ENCODE data around the gene EXOC7. TPM values are rescaled to one million over a fixed set of nuclear protein-coding genes. Genes with fewer than 3 reads are reported as not detected.

The EXOC7 gene
- total and polyA plus RNA-seq, 2 of the 4 experiments (the other 2 are of a cell fraction): 85.9 to 118 TPM

DNA sequence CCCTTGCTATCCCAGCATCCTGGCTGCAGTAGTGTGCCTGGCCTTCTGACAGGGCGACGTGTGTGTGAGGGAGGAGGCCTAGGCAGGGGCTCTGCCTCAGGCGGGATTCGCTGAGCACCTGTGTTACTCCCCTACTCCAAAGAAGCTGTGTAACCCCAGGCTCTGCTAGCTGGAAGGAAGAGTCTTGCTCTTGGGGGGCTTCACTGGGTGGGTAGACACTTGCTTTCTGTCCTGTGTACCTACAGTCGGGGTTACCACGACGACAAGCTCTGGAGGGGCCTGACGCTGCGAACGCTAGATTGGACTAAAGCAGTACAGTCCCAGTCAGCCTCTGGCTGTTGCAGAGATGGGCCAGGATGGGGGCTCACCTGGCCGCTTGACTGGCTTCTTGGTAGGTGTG is 9.5 kb downstream of the EXOC7 start:
- POLR2A ChIA-PET (ENCODE audit: unreplicated experiment): no interaction called here
- no peak overlapping the region for H3K27ac ChIP-seq (ENCODE audit: insufficient read depth, low read length)

More for the DNA sequence above, 9.5 kb downstream of the EXOC7 start:
- H3K27me3 ChIP-seq (ENCODE audit: control insufficient read depth, insufficient read depth, low read length): no peaks in the 10 kb centered on the region
- H2BK20ac ChIP-seq (ENCODE audit: low read depth, low read length): no peak overlapping the region
- no peaks in the 10 kb centered on the region for H3K9me3 ChIP-seq (ENCODE audit: control insufficient read depth, insufficient read depth, low read length)
- no peak overlapping the region for H2BK5ac ChIP-seq (ENCODE audit: low read depth, low read length, poor library complexity, severe bottlenecking)
- no peak overlapping the region for H4K5ac ChIP-seq (ENCODE audit: low read depth, low read length)
- no peaks in the 10 kb centered on the region; the same call in 1 of the 2 replicates for H4K20me1 ChIP-seq (ENCODE audit: insufficient read depth, low read length)
- H3K9ac ChIP-seq (ENCODE audit: low read depth, low read length): no peak overlapping the region
- H2AK9ac ChIP-seq (replicated peaks; ENCODE audit: low read depth, low read length, poor library complexity): peak overlapping the region; percentile 28
- DNase-seq (no peak), ATAC-seq (ENCODE audit: low read depth) (no peak)
- H3K36me3 ChIP-seq (ENCODE audit: control insufficient read depth, insufficient read depth, low read length): peaks cover 62% of the 10 kb centered on the region
- no CpG with 5 or more reads among the region's 11 CpGs for WGBS, 2 experiments (ENCODE audit: extremely low coverage in 2 of 2, insufficient read length in 1 of 2)
- no peak overlapping the region for H3K23ac ChIP-seq (ENCODE audit: low read depth, low read length)
- peaks cover 5 to 20% of the 10 kb centered on the region in 2 experiments; a peak in 3 of 4 replicates for H3K79me1 ChIP-seq (ENCODE audit: low read depth in 1 of 2, low read length in 2 of 2)
- H3K4me3 ChIP-seq (ENCODE audit: insufficient read depth, low read depth, low read length): no peak overlapping the region
- in situ Hi-C loops (cut with MboI; ENCODE audit: low sequenced_read_pairs): no loop called here
- no peak overlapping the region for H3K4ac ChIP-seq (ENCODE audit: low read depth, low read length)
- intact Hi-C loops (cut with micrococcal nuclease): no loop called here
- H4K8ac ChIP-seq (ENCODE audit: low read depth in 2 of 2, low read length in 2 of 2): no peak overlapping the region
- no peak overlapping the region for H3K14ac ChIP-seq (replicated peaks; ENCODE audit: low read depth, low read length)
- H2AFZ ChIP-seq (replicated peaks; ENCODE audit: low read length, poor library complexity): no peak overlapping the region
- CTCF ChIA-PET: no interaction called here
- TF ChIP-seq RCOR1 (IDR thresholded peaks at IDR 0.05; ENCODE audit: insufficient replicate concordance, low read length) (no peak), CEBPB (IDR thresholded peaks at IDR 0.05; ENCODE audit: low read depth, low read length) (no peak), MAFK (IDR thresholded peaks at IDR 0.05; ENCODE audit: low read depth, low read length) (no peak), RAD21 (IDR thresholded peaks at IDR 0.05; ENCODE audit: low read length) (no peak), MXI1 (IDR thresholded peaks at IDR 0.05; ENCODE audit: borderline replicate concordance, low read depth, low read length) (no peak), MAZ (IDR thresholded peaks at IDR 0.05; ENCODE audit: borderline replicate concordance, low read depth, low read length) (no peak), FOS (IDR thresholded peaks at IDR 0.05; ENCODE audit: low read depth, low read length) (no peak), RFX5 (IDR thresholded peaks at IDR 0.05; ENCODE audit: low read depth, low read length) (no peak), NFE2L2 (IDR thresholded peaks at IDR 0.05; ENCODE audit: low read depth, low read length) (no peak), CHD1 (IDR thresholded peaks at IDR 0.05; ENCODE audit: low read depth, low read length) (no peak), BHLHE40 (IDR thresholded peaks at IDR 0.05; ENCODE audit: low read depth, low read length) (no peak), POLR2A (IDR thresholded peaks at IDR 0.05; ENCODE audit: low read depth, low read length) (no peak), SMC3 (IDR thresholded peaks at IDR 0.05; ENCODE audit: low read depth, low read length) (no peak)
- TF ChIP-seq, protein P1, sequence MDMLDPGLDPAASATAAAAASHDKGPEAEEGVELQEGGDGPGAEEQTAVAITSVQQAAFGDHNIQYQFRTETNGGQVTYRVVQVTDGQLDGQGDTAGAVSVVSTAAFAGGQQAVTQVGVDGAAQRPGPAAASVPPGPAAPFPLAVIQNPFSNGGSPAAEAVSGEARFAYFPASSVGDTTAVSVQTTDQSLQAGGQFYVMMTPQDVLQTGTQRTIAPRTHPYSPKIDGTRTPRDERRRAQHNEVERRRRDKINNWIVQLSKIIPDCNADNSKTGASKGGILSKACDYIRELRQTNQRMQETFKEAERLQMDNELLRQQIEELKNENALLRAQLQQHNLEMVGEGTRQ (IDR thresholded peaks at IDR 0.05; ENCODE audit: low read depth, low read length): no peak
- TF ChIP-seq, protein P2, sequence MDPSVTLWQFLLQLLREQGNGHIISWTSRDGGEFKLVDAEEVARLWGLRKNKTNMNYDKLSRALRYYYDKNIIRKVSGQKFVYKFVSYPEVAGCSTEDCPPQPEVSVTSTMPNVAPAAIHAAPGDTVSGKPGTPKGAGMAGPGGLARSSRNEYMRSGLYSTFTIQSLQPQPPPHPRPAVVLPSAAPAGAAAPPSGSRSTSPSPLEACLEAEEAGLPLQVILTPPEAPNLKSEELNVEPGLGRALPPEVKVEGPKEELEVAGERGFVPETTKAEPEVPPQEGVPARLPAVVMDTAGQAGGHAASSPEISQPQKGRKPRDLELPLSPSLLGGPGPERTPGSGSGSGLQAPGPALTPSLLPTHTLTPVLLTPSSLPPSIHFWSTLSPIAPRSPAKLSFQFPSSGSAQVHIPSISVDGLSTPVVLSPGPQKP (IDR thresholded peaks at IDR 0.05; ENCODE audit: borderline replicate concordance, low read depth, low read length): no peak
- TF ChIP-seq, protein P3, sequence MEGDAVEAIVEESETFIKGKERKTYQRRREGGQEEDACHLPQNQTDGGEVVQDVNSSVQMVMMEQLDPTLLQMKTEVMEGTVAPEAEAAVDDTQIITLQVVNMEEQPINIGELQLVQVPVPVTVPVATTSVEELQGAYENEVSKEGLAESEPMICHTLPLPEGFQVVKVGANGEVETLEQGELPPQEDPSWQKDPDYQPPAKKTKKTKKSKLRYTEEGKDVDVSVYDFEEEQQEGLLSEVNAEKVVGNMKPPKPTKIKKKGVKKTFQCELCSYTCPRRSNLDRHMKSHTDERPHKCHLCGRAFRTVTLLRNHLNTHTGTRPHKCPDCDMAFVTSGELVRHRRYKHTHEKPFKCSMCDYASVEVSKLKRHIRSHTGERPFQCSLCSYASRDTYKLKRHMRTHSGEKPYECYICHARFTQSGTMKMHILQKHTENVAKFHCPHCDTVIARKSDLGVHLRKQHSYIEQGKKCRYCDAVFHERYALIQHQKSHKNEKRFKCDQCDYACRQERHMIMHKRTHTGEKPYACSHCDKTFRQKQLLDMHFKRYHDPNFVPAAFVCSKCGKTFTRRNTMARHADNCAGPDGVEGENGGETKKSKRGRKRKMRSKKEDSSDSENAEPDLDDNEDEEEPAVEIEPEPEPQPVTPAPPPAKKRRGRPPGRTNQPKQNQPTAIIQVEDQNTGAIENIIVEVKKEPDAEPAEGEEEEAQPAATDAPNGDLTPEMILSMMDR (conservative IDR thresholded peaks at IDR 0.05; ENCODE audit: low read depth, low read length): no peak
- no peak overlapping the region for H3K4me2 ChIP-seq (ENCODE audit: low read depth, low read length)
- no peak overlapping the region for H2BK120ac ChIP-seq (ENCODE audit: low read depth, low read length)
- H3K9me1 ChIP-seq (ENCODE audit: insufficient read depth, low read length): no peaks in the 10 kb centered on the region
- dilution Hi-C loops (cut with HindIII; ENCODE audit: low sequenced_read_pairs, unreplicated experiment): no loop called here
- no peak overlapping the region for H2BK15ac ChIP-seq (ENCODE audit: low read depth, low read length)
- H3K56ac ChIP-seq (ENCODE audit: extremely low read depth, insufficient read depth, low read length): no peak overlapping the region
- H2AK5ac ChIP-seq (ENCODE audit: low read depth, low read length): no peak overlapping the region
- no peak overlapping the region for H3K18ac ChIP-seq (ENCODE audit: low read depth, low read length)
- BruUV-seq (replicated peaks): no TSS peak
- H4K91ac ChIP-seq (ENCODE audit: insufficient read depth, low read depth, low read length): no peak overlapping the region
- no peaks in the 10 kb centered on the region for H3K4me1 ChIP-seq (ENCODE audit: control insufficient read depth, insufficient read depth, low read length)

Measured in IMR-90 (cell line).